Transverse colon (tissue), 4 donors: ENCODE data around the gene ATP9B. TPM values are rescaled to one million over a fixed set of nuclear protein-coding genes. Genes with fewer than 3 reads are reported as not detected.

ENCODE experiments used
- DNase-seq: peaks from one replicate; pipeline ENCODE4 v3.0.0-alpha.2; 2019
- H3K27ac ChIP-seq, 4 donors: fragments of 200-600 bp; sonication (generic); 2 replicates each; pipeline ENCODE4 v1.5.1; 2016 to 2018; ENCODE audit warnings: inconsistent platforms in 4 of 4
- H3K27me3 ChIP-seq: fragments of 200-600 bp; sonication (generic); 2 replicates; pipeline ENCODE4 v1.5.1; 2017; ENCODE audit warnings: inconsistent platforms
- H3K36me3 ChIP-seq, 4 donors: fragments of 200-600 bp; sonication (generic); 2 replicates each; pipeline ENCODE4 v1.5.1; 2017 to 2019; ENCODE audit warnings: inconsistent platforms in 4 of 4
- H3K4me1 ChIP-seq, 4 donors: fragments of 200-600 bp; sonication (generic); 2 replicates each; pipeline ENCODE4 v1.5.1; 2017 to 2020; ENCODE audit warnings: inconsistent platforms in 4 of 4
- H3K4me3 ChIP-seq, 4 donors: fragments of 200-600 bp; sonication (generic); 1 replicate in 1 of 4; 2 replicates in 3 of 4; pipeline versions ENCODE4 v1.5.1 to v1.6.1; 2017 to 2019; ENCODE audit warnings: inconsistent platforms in 4 of 4
- H3K9me3 ChIP-seq, 2 donors: fragments of 200-600 bp; sonication (generic); 2 replicates each; pipeline ENCODE4 v1.5.1; 2017 to 2019; ENCODE audit warnings: inconsistent platforms in 2 of 2
- EP300 ChIP-seq: sonication (generic); formaldehyde crosslinking; IDR thresholded peaks from one replicate; pipeline ENCODE4 v1.6.1; 2017; ENCODE audit warnings: antibody characterized with exemption, low read depth
- POLR2A ChIP-seq: fragments of 450-650 bp; IDR thresholded peaks from one replicate; pipeline ENCODE4 v1.6.1; 2016; ENCODE audit warnings: antibody characterized with exemption, mild to moderate bottlenecking, moderate library complexity
- POLR2AphosphoS5 ChIP-seq, 3 donors: sonication (generic); formaldehyde crosslinking; IDR thresholded peaks; one replicate each; pipeline ENCODE4 v1.6.1; 2016; ENCODE audit warnings: antibody characterized with exemption in 3 of 3
- WGBS, 2 donors: methylation state at CpG; one replicate each; pipeline ENCODE4 v1.1.5; 2018; ENCODE audit warnings: low coverage in 1 of 2; 5-methylcytosine and 5-hydroxymethylcytosine counted together
- in situ Hi-C, 4 donors: fragments of 200-750 bp; cut with MboI; loops; one replicate each; pipeline versions ENCODE4 v1.15.0 to v1.15.1; 2017; ENCODE audit warnings: low sequenced_read_pairs in 3 of 4, low pct_ligation_motif_present in 1 of 4, low pct_unique_long_range_greater_than_20kb in 1 of 4
- intact Hi-C: fragments of 100-400 bp; cut with DNase I; formaldehyde crosslinking; loops from one replicate; pipeline ENCODE4 v1.15.1; 2023; ENCODE audit warnings: low total_unique reads
- total RNA-seq, 4 donors: library from RNA; depleted of rRNA; stranded (reverse); fragments of >200 nt; gene quantifications; one replicate each; pipeline ENCODE4 v1.1.0, GENCODE V29; 2016
- TF ChIP-seq, protein P1 (sequence below), 5 experiments: fragments of 200-600 bp in 3 of 5; fragments of 450-650 bp in 2 of 5; sonication (generic) in 3 of 5; IDR thresholded peaks; 1 replicate in 2 of 5; 2 replicates in 3 of 5; pipeline ENCODE4 v1.5.1; 2016 to 2017; ENCODE audit warnings: antibody characterized with exemption in 5 of 5, inconsistent platforms in 3 of 5, mild to moderate bottlenecking in 2 of 5, moderate library complexity in 1 of 5

ATP9B gene
- total RNA-seq, 4 donors from 2014 or later: 36.3 to 70.3 (median 41.6) TPM

- DNase-seq: no peak
- intact Hi-C loops (no loop called here), in situ Hi-C loops (no loop called here)
- Histone ChIP-seq H3K4me3 (no peak overlapping the region), H3K27me3 (no peaks in the 10 kb centered on the region), H3K9me3 (no peaks in the 10 kb centered on the region), H3K4me1 (no peaks in the 10 kb centered on the region), H3K27ac (no peak overlapping the region), H3K36me3 (no peaks in the 10 kb centered on the region)
- WGBS, 2 donors: 88 to 95% methylated on average over 2 of the region's 2 CpGs
- TF ChIP-seq POLR2AphosphoS5 (IDR thresholded peaks at IDR 0.05) (no peak), EP300 (no peak), POLR2A (no peak)
- TF ChIP-seq, protein P1, sequence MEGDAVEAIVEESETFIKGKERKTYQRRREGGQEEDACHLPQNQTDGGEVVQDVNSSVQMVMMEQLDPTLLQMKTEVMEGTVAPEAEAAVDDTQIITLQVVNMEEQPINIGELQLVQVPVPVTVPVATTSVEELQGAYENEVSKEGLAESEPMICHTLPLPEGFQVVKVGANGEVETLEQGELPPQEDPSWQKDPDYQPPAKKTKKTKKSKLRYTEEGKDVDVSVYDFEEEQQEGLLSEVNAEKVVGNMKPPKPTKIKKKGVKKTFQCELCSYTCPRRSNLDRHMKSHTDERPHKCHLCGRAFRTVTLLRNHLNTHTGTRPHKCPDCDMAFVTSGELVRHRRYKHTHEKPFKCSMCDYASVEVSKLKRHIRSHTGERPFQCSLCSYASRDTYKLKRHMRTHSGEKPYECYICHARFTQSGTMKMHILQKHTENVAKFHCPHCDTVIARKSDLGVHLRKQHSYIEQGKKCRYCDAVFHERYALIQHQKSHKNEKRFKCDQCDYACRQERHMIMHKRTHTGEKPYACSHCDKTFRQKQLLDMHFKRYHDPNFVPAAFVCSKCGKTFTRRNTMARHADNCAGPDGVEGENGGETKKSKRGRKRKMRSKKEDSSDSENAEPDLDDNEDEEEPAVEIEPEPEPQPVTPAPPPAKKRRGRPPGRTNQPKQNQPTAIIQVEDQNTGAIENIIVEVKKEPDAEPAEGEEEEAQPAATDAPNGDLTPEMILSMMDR (IDR thresholded peaks at IDR 0.05): no peak
Measured at GRCh38 chr18:79186649-79187048, 117.5 kb downstream of the ATP9B start.

DNA sequence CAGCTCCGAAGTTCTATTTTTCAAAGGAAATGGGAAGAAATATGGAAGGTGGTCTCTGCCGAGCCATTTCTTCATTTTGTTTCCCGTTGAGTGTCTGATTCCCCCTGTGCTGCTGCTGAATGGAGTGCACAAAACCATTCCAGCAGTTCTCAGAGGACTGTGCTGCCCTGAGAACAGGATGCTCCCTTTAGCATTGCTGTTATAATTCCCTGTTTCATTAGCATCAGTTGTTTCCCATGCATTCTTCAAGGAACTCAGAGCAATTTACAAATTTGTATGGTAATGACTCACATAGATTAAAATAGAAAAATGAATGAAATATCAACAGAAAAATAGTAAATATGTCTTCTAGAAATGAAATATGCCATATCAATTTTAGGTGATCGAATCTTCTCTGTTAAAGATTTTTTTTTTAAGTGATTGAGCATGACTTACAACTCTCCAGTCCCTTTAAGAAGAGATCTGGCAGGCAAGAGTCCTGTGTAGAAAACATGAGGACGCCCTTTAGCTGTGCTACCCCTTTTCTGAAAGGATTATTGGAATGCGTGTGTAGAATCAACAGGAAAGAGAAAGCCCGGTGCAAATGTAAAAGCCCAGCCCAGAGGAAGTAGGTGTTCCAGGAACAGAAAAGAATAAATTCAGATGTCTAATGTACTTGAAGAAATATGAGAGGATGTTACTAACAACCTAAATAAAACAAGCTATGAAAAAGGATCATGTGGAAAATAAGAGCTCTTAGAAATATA lies 118.5 kb downstream of the ATP9B start:
- intact Hi-C loops: no loop called here
- no peak overlapping the region for H3K4me3 ChIP-seq
- H3K4me1 ChIP-seq: no peaks in the 10 kb centered on the region
- H3K36me3 ChIP-seq: no peaks in the 10 kb centered on the region
- WGBS, 2 donors: 87 to 92% methylated on average over 6 to 7 of the region's 7 CpGs
- no peaks in the 10 kb centered on the region for H3K27me3 ChIP-seq
- in situ Hi-C loops: no loop called here
- no peaks in the 10 kb centered on the region for H3K9me3 ChIP-seq
- H3K27ac ChIP-seq: no peak overlapping the region
- DNase-seq: no peak
- TF ChIP-seq, protein P1 (IDR thresholded peaks at IDR 0.05): no peak
- TF ChIP-seq POLR2A (no peak), EP300 (no peak), POLR2AphosphoS5 (IDR thresholded peaks at IDR 0.05) (no peak)

- no peak for TF ChIP-seq EP300
- no peak for TF ChIP-seq POLR2A
- TF ChIP-seq POLR2AphosphoS5 (IDR thresholded peaks at IDR 0.05): no peak
- TF ChIP-seq, protein P1 (IDR thresholded peaks at IDR 0.05): no peak
- no peaks in the 10 kb centered on the region for H3K9me3 ChIP-seq
- 86 to 96% methylated on average over 4 of the region's 4 CpGs for WGBS, 2 donors
Measured at GRCh38 chr18:79191418-79191817, 122.2 kb downstream of the ATP9B start.

GRCh38 chr18:79191956-79192355 lies 122.8 kb downstream of the ATP9B start:
- in situ Hi-C loops (no loop called here), intact Hi-C loops (no loop called here)
- no peaks in the 10 kb centered on the region for H3K27me3 ChIP-seq
- peaks cover 0 to 14% (median 4%) of the 10 kb centered on the region in 4 donors for H3K36me3 ChIP-seq
- no peak overlapping the region for H3K27ac ChIP-seq
- H3K4me3 ChIP-seq: no peak overlapping the region
- H3K9me3 ChIP-seq: no peaks in the 10 kb centered on the region
- no peak for DNase-seq
- 80 to 88% methylated on average over 2 to 5 of the region's 5 CpGs for WGBS, 2 donors
- TF ChIP-seq EP300 (no peak), POLR2A (no peak), POLR2AphosphoS5 (IDR thresholded peaks at IDR 0.05) (no peak)
- TF ChIP-seq, protein P1 (IDR thresholded peaks at IDR 0.05): no peak
- H3K4me1 ChIP-seq: no peaks in the 10 kb centered on the region

More at GRCh38 chr18:79191418-79191817, 122.2 kb downstream of the ATP9B start:
- DNase-seq: no peak
- no peak overlapping the region for H3K4me3 ChIP-seq
- H3K4me1 ChIP-seq: no peaks in the 10 kb centered on the region
- peaks cover 0 to 14% (median 4%) of the 10 kb centered on the region in 4 donors for H3K36me3 ChIP-seq
- no peaks in the 10 kb centered on the region for H3K27me3 ChIP-seq
- intact Hi-C loops (no loop called here), in situ Hi-C loops (no loop called here)
- no peak overlapping the region for H3K27ac ChIP-seq
